HG02610 (cell line): ENCODE measurements around the gene OR2T5.
A peak's percentile ranks its signal among the peaks of the same experiment; 100 is the strongest.
"Not testable (repeated sequence)": the region's sequence is repeated elsewhere in the genome, so short reads cannot be mapped to it uniquely, and the experiment has no call there.

Experiments used
- ATAC-seq: cut with Tn5 transposase; IDR thresholded peaks from one replicate; pipeline ENCODE4 v1.9.1; 2021; ENCODE audit warnings: mild to moderate bottlenecking, moderate library complexity; ENCODE audit not compliant: unreplicated experiment

OR2T5 gene

DNA sequence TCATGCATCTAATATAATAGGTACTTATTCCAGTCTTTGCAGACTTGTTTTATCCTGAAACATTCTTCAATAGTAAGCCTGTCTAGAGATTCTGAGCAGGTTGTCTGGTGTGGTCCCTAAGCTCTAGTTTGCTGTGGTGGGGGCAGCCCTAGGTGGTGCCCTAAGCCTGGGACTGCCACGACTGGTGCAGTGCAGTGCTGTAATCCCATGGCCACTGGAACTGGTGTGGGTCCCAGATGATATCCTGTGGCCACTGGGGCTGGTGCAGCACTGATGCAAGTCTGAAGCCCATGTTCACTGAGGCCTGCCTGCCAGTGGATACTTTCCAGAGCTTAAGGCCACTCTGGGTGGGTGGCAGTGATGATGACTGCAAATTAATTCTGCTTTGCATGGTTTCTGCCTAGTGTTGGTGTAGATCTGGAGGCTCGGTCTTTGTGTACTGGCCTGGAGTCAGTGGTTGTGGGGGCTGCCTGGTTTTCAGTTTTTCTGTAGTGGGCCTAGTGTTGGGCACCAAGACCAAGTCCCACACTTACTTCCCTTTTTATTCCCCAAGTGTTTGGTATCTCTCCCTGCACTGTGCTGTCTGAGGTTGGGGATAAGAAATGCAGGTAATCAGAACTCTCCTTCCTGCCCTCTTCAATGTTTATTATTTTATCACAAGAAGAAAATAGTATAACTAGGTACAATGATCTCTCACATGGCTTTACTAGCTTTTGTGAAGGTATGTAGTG lies 12.1 kb downstream of the OR2T5 start:
- not testable (repeated sequence) for ATAC-seq

- not testable (repeated sequence) for ATAC-seq
Observed at GRCh38 chr1:248507773-248508172, 19.4 kb downstream of the OR2T5 start, which contains the start of gene OR2G6. TSS of gene OR2G6 (plus strand) at chr1:248508073. CDS start at chr1:248521647, 13,574 bp downstream.

DNA sequence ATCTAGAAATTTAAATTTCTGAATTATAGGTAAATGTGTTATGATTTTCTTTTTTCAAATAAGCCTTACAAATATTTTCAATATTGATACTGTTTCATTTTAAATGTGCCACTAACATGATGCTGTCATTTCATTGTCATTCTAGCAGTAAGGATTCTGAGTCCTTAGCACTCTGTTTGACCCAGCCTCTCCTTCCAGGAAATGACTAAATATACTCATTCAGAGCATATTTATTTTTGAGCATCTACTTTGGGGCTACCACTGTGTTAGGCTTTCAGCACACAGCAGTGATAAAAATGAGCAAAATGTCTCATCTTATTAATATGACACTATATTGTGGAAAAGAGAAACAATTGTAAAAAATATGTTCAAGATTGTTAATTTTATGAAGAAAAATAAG lies 21.8 kb downstream of the OR2T5 start:
- peak; percentile 53 for ATAC-seq

DNA sequence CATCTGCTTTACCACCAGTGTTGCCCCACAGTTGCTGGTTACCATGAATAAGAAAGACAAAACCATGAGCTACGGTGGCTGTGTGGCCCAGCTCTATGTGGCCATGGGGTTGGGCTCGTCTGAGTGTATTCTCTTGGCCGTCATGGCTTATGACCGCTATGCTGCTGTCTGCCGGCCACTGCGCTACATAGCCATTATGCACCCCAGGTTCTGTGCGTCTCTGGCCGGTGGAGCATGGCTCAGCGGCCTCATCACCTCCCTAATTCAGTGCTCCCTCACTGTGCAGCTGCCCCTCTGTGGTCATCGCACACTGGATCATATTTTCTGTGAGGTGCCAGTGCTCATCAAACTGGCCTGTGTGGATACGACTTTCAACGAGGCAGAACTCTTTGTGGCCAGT lies 33.5 kb downstream of the OR2T5 start:
- ATAC-seq = no peak

DNA sequence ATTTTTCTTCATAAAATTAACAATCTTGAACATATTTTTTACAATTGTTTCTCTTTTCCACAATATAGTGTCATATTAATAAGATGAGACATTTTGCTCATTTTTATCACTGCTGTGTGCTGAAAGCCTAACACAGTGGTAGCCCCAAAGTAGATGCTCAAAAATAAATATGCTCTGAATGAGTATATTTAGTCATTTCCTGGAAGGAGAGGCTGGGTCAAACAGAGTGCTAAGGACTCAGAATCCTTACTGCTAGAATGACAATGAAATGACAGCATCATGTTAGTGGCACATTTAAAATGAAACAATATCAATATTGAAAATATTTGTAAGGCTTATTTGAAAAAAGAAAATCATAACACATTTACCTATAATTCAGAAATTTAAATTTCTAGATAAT lies 49.1 kb downstream of the OR2T5 start:
- peak; percentile 63 for ATAC-seq
